ENCODE results near the gene TAF4. TPM values are rescaled to one million over a fixed set of nuclear protein-coding genes. Genes with fewer than 3 reads are reported as not detected.
"Not testable (repeated sequence)": the region's sequence is repeated elsewhere in the genome, so short reads cannot be mapped to it uniquely, and the experiment has no call there.

Gene TAF4
- polyA plus RNA-seq, 1 donor from 2014 or later: 10.2 TPM

DNA sequence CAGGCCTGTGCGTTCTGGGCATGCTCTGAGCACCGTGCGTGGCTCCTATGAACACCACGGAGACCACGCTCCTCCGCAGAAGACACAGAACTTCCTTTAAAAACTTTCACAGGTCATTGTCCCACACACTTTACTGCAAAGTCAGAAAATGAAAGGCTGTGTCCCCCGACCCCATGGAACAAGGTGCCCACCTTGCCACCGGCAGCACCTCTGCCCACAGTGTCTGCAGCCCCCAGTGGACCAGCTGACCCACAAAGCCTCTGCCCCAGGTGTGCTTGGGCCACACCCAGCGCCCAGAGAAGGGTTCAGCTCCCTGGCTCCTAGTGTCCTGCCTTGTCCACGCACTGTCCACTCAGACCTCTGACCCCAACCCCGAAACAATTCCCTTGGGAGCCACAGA, 8.7 kb downstream of the TAF4 start:
- H3K9me3 ChIP-seq (ENCODE audit: low read length): no peaks in the 10 kb centered on the region
- no peaks in the 10 kb centered on the region for H3F3A ChIP-seq (ENCODE audit: insufficient read depth, low read length, poor library complexity, severe bottlenecking)
- H2AFZ ChIP-seq (ENCODE audit: low read depth, low read length): no peak overlapping the region
- H3K36me3 ChIP-seq (ENCODE audit: insufficient read depth, low read length): peaks cover 11% of the 10 kb centered on the region
- H3K4me3 ChIP-seq (ENCODE audit: low read length): no peak overlapping the region
- no peak overlapping the region for H3K9ac ChIP-seq (ENCODE audit: low read length)
- no peaks in the 10 kb centered on the region for H3K9me2 ChIP-seq (ENCODE audit: insufficient read depth, low read length)
- H3K27ac ChIP-seq (ENCODE audit: low read length): no peak overlapping the region
- peaks cover 71% of the 10 kb centered on the region for H3K79me2 ChIP-seq (replicated peaks; ENCODE audit: insufficient read depth, low read length)
- no peak overlapping the region for H3K4me2 ChIP-seq (ENCODE audit: low read length)
- H4K20me1 ChIP-seq (ENCODE audit: insufficient read depth): peaks cover 9% of the 10 kb centered on the region
- TF ChIP-seq, protein P1, sequence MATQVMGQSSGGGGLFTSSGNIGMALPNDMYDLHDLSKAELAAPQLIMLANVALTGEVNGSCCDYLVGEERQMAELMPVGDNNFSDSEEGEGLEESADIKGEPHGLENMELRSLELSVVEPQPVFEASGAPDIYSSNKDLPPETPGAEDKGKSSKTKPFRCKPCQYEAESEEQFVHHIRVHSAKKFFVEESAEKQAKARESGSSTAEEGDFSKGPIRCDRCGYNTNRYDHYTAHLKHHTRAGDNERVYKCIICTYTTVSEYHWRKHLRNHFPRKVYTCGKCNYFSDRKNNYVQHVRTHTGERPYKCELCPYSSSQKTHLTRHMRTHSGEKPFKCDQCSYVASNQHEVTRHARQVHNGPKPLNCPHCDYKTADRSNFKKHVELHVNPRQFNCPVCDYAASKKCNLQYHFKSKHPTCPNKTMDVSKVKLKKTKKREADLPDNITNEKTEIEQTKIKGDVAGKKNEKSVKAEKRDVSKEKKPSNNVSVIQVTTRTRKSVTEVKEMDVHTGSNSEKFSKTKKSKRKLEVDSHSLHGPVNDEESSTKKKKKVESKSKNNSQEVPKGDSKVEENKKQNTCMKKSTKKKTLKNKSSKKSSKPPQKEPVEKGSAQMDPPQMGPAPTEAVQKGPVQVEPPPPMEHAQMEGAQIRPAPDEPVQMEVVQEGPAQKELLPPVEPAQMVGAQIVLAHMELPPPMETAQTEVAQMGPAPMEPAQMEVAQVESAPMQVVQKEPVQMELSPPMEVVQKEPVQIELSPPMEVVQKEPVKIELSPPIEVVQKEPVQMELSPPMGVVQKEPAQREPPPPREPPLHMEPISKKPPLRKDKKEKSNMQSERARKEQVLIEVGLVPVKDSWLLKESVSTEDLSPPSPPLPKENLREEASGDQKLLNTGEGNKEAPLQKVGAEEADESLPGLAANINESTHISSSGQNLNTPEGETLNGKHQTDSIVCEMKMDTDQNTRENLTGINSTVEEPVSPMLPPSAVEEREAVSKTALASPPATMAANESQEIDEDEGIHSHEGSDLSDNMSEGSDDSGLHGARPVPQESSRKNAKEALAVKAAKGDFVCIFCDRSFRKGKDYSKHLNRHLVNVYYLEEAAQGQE (IDR thresholded peaks at IDR 0.05; ENCODE audit: borderline replicate concordance): no peak
- TF ChIP-seq MXI1 (conservative IDR thresholded peaks at IDR 0.05; ENCODE audit: poor library complexity, severe bottlenecking) (no peak), RAD21 (conservative IDR thresholded peaks at IDR 0.05) (no peak), EP300 (conservative IDR thresholded peaks at IDR 0.05; ENCODE audit: poor library complexity, severe bottlenecking) (no peak), EZH2 (IDR thresholded peaks at IDR 0.05; ENCODE audit: borderline replicate concordance, insufficient read depth, low read length, poor library complexity, severe bottlenecking) (no peak), TAF1 (IDR thresholded peaks at IDR 0.05; ENCODE audit: low read depth) (no peak), POLR2AphosphoS5 (IDR thresholded peaks at IDR 0.05) (no peak), SMC3 (conservative IDR thresholded peaks at IDR 0.05; ENCODE audit: poor library complexity) (no peak)
- TF ChIP-seq, protein P2, sequence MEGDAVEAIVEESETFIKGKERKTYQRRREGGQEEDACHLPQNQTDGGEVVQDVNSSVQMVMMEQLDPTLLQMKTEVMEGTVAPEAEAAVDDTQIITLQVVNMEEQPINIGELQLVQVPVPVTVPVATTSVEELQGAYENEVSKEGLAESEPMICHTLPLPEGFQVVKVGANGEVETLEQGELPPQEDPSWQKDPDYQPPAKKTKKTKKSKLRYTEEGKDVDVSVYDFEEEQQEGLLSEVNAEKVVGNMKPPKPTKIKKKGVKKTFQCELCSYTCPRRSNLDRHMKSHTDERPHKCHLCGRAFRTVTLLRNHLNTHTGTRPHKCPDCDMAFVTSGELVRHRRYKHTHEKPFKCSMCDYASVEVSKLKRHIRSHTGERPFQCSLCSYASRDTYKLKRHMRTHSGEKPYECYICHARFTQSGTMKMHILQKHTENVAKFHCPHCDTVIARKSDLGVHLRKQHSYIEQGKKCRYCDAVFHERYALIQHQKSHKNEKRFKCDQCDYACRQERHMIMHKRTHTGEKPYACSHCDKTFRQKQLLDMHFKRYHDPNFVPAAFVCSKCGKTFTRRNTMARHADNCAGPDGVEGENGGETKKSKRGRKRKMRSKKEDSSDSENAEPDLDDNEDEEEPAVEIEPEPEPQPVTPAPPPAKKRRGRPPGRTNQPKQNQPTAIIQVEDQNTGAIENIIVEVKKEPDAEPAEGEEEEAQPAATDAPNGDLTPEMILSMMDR (IDR thresholded peaks at IDR 0.05; ENCODE audit: poor library complexity, severe bottlenecking): no peak
- no peaks in the 10 kb centered on the region for H3K27me3 ChIP-seq (ENCODE audit: insufficient read depth, low read depth, low read length)

DNA sequence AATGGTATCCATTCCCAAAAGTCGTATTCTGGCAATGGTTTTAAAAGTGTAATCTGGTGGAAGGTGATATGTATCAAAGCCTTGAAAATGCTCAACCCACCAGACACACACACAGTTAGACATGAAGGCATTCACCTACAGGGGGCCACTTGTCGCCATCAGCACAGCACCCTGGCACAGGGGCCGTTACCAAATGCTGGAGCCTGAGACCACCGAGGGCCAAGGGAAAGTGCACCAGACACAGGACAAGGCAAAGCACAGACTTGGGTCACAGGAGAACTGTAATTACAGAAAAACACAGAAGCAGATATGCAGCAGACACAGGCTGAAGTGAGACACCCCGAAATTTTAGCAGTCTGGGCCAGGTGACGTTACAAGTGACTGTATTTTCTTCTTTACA, 9.3 kb downstream of the TAF4 start:
- Histone ChIP-seq H3K9me2 (ENCODE audit: insufficient read depth, low read length) (no peaks in the 10 kb centered on the region), H3K4me3 (ENCODE audit: low read length) (no peak overlapping the region), H3K79me2 (replicated peaks; ENCODE audit: insufficient read depth, low read length) (peaks cover 68% of the 10 kb centered on the region), H3F3A (ENCODE audit: insufficient read depth, low read length, poor library complexity, severe bottlenecking) (no peaks in the 10 kb centered on the region), H3K27ac (ENCODE audit: low read length) (no peak overlapping the region), H3K4me2 (ENCODE audit: low read length) (no peak overlapping the region), H4K20me1 (ENCODE audit: insufficient read depth) (peaks cover 9% of the 10 kb centered on the region), H2AFZ (ENCODE audit: low read depth, low read length) (no peak overlapping the region), H3K27me3 (ENCODE audit: insufficient read depth, low read depth, low read length) (no peaks in the 10 kb centered on the region), H3K36me3 (ENCODE audit: insufficient read depth, low read length) (peaks cover 11% of the 10 kb centered on the region), H3K9me3 (ENCODE audit: low read length) (no peaks in the 10 kb centered on the region), H3K9ac (ENCODE audit: low read length) (no peak overlapping the region)
- TF ChIP-seq POLR2AphosphoS5 (IDR thresholded peaks at IDR 0.05): no peak
- no peak for TF ChIP-seq MXI1 (conservative IDR thresholded peaks at IDR 0.05; ENCODE audit: poor library complexity, severe bottlenecking)
- no peak for TF ChIP-seq TAF1 (IDR thresholded peaks at IDR 0.05; ENCODE audit: low read depth)
- no peak for TF ChIP-seq EZH2 (IDR thresholded peaks at IDR 0.05; ENCODE audit: borderline replicate concordance, insufficient read depth, low read length, poor library complexity, severe bottlenecking)
- TF ChIP-seq RAD21 (conservative IDR thresholded peaks at IDR 0.05): no peak
- no peak for TF ChIP-seq SMC3 (conservative IDR thresholded peaks at IDR 0.05; ENCODE audit: poor library complexity)
- TF ChIP-seq, protein P2 (IDR thresholded peaks at IDR 0.05; ENCODE audit: poor library complexity, severe bottlenecking): no peak
- TF ChIP-seq, protein P1 (IDR thresholded peaks at IDR 0.05; ENCODE audit: borderline replicate concordance): no peak
- no peak for TF ChIP-seq EP300 (conservative IDR thresholded peaks at IDR 0.05; ENCODE audit: poor library complexity, severe bottlenecking)

DNA sequence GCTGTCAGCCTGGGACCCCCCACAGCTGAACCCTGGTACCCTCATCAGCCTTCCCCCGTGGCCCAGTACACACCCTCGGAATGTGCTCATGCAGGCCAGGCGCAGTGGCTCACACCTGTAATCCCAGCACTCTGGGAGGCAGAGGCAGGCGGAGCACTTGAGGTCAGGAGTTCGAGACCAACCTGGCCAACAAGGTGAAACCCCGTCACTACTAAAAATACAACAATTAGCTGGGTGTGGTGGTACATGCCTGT, 9.9 kb downstream of the TAF4 start:
- H3K27ac ChIP-seq (ENCODE audit: low read length); H3K9me3 ChIP-seq (ENCODE audit: low read length); H3F3A ChIP-seq (ENCODE audit: insufficient read depth, low read length, poor library complexity, severe bottlenecking); H3K27me3 ChIP-seq (ENCODE audit: insufficient read depth, low read depth, low read length); H3K9me2 ChIP-seq (ENCODE audit: insufficient read depth, low read length); H3K4me3 ChIP-seq (ENCODE audit: low read length); H3K9ac ChIP-seq (ENCODE audit: low read length); H2AFZ ChIP-seq (ENCODE audit: low read depth, low read length); H3K4me2 ChIP-seq (ENCODE audit: low read length); H4K20me1 ChIP-seq (ENCODE audit: insufficient read depth): not testable (repeated sequence)
- Histone ChIP-seq H3K36me3 (ENCODE audit: insufficient read depth, low read length) (peaks cover 11% of the 10 kb centered on the region), H3K79me2 (replicated peaks; ENCODE audit: insufficient read depth, low read length) (peaks cover 66% of the 10 kb centered on the region)
